B cell (primary cell): ENCODE measurements around the gene NCOA5.

Experiments
- CTCF ChIP-seq: fragments of 200-600 bp; IDR thresholded peaks from one replicate; pipeline ENCODE4 v1.8.0; 2022; ENCODE audit warnings: antibody characterized with exemption, mild to moderate bottlenecking
- EZH2 ChIP-seq: IDR thresholded peaks from 2 replicates; pipeline ENCODE4 v1.6.1; 2012; ENCODE audit warnings: borderline replicate concordance, low read depth, mild to moderate bottlenecking, moderate library complexity, low read length; ENCODE audit not compliant: insufficient read depth, poor library complexity, severe bottlenecking

GRCh38 chr20:46062151-46062550 lies 27.6 kb downstream of the NCOA5 start:
- no peak for TF ChIP-seq CTCF
- no peak for TF ChIP-seq EZH2
